ENCODE results near the gene ITPR1. TPM values are rescaled to one million over a fixed set of nuclear protein-coding genes. Genes with fewer than 3 reads are reported as not detected.
"Not testable (repeated sequence)": the region's sequence is repeated elsewhere in the genome, so short reads cannot be mapped to it uniquely, and the experiment has no call there.

The ITPR1 gene
- total RNA-seq, 1 experiment from 2014 or later, result 3.6 TPM

- DNase-seq (ENCODE audit: low spot score), result no peak
Measured at GRCh38 chr3:4593014-4593413, 99.9 kb downstream of the ITPR1 start.

GRCh38 chr3:4595710-4596113 is 102.6 kb downstream of the ITPR1 start:
- DNase-seq (ENCODE audit: low spot score), result no peak

- DNase-seq (ENCODE audit: low spot score), result no peak
Measured at GRCh38 chr3:4596612-4597011, 103.5 kb downstream of the ITPR1 start.

- no peak for DNase-seq (ENCODE audit: low spot score)
Measured at GRCh38 chr3:4597208-4597985, 104.2 kb downstream of the ITPR1 start.

- DNase-seq (ENCODE audit: low spot score), result not testable (repeated sequence)
Measured at GRCh38 chr3:4598232-4598631, 105.1 kb downstream of the ITPR1 start.

GRCh38 chr3:4599612-4600011 is 106.5 kb downstream of the ITPR1 start:
- DNase-seq (ENCODE audit: low spot score), result no peak

- DNase-seq (ENCODE audit: low spot score), result no peak
Measured at GRCh38 chr3:4600493-4600892, 107.3 kb downstream of the ITPR1 start.

- no peak for DNase-seq (ENCODE audit: low spot score)
Measured at GRCh38 chr3:4601892-4602291, 108.7 kb downstream of the ITPR1 start.

GRCh38 chr3:4604693-4605092 is 111.5 kb downstream of the ITPR1 start:
- no peak for DNase-seq (ENCODE audit: low spot score)

GRCh38 chr3:4606911-4607310 is 113.8 kb downstream of the ITPR1 start:
- no peak for DNase-seq (ENCODE audit: low spot score)

GRCh38 chr3:4613366-4613765 is 120.2 kb downstream of the ITPR1 start:
- no peak for DNase-seq (ENCODE audit: low spot score)

- no peak for DNase-seq (ENCODE audit: low spot score)
Measured at GRCh38 chr3:4614070-4614469, 120.9 kb downstream of the ITPR1 start.

- no peak for DNase-seq (ENCODE audit: low spot score)
Measured at GRCh38 chr3:4614927-4615326, 121.8 kb downstream of the ITPR1 start.

GRCh38 chr3:4615750-4616149 is 122.6 kb downstream of the ITPR1 start:
- no peak for DNase-seq (ENCODE audit: low spot score)

- DNase-seq (ENCODE audit: low spot score), result no peak
Measured at GRCh38 chr3:4623421-4623999, 130.4 kb downstream of the ITPR1 start.

- DNase-seq (ENCODE audit: low spot score), result no peak
Measured at GRCh38 chr3:4627651-4628375, 134.7 kb downstream of the ITPR1 start.

GRCh38 chr3:4629095-4630007 is 136.2 kb downstream of the ITPR1 start:
- no peak for DNase-seq (ENCODE audit: low spot score)

GRCh38 chr3:4633078-4634004 is 140.2 kb downstream of the ITPR1 start:
- peak; percentile 58 for DNase-seq (ENCODE audit: low spot score)

GRCh38 chr3:4634894-4635293 is 141.7 kb downstream of the ITPR1 start:
- DNase-seq (ENCODE audit: low spot score), result no peak

- DNase-seq (ENCODE audit: low spot score), result no peak
Measured at GRCh38 chr3:4637265-4637664, 144.1 kb downstream of the ITPR1 start.

Measured in HT-29 (cell line).